Measurements from ENCODE around the gene HOXB5.

HOXB5 gene

GRCh38 chr17:48593126-48593829 lies at the start of gene HOXB5:
HOXB5 (minus strand) TSS chr17:48593779; CDS start chr17:48593682, 97 bp downstream.
- no peak for DNase-seq

GRCh38 chr17:48642843-48643696 lies 49.5 kb upstream of the HOXB5 start:
- no peak for DNase-seq

GRCh38 chr17:48642059-48642842 lies 48.7 kb upstream of the HOXB5 start:
- no peak for DNase-seq

DNA sequence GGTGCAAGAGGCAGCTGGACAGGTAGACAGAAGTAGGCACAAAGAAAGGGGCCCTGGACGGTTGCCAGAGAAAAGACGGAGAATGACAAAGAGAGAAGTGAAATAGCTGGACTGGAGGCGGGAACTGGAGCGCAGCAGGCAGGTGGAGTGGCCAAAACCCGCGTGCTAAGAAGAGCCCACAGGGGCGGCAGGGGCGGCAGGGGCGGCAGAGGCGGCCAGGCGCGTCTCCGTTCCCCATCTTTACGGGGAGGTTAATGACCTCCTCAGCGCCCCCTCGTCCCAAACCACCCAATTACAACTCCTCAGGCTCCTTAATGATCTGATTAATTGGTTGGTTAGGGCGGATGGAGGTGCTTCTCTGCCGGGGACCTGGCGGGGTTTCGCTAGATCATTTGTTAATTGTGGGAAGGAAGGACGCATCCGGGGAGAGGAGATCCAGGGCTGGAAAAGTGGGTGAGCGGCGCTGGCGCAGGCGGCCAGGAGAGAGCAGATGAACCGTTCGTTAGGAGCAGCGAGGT lies 48.0 kb upstream of the HOXB5 start:
- no peak for DNase-seq

DNA sequence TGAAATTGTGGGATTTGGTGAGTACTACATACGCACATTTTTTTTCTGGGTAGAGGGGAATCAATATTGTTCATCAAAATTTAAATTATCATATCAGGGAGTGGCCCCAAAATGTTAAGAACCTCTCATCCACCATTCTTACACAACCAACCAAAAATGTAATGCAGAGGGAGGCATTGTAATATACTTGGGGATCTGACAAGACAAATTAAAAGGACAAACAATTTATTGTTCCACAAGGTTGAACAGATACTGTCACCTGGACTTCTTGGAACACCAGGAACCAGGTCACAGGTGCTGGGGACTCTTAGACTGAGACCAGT lies 47.2 kb upstream of the HOXB5 start:
- DNase-seq = no peak

DNA sequence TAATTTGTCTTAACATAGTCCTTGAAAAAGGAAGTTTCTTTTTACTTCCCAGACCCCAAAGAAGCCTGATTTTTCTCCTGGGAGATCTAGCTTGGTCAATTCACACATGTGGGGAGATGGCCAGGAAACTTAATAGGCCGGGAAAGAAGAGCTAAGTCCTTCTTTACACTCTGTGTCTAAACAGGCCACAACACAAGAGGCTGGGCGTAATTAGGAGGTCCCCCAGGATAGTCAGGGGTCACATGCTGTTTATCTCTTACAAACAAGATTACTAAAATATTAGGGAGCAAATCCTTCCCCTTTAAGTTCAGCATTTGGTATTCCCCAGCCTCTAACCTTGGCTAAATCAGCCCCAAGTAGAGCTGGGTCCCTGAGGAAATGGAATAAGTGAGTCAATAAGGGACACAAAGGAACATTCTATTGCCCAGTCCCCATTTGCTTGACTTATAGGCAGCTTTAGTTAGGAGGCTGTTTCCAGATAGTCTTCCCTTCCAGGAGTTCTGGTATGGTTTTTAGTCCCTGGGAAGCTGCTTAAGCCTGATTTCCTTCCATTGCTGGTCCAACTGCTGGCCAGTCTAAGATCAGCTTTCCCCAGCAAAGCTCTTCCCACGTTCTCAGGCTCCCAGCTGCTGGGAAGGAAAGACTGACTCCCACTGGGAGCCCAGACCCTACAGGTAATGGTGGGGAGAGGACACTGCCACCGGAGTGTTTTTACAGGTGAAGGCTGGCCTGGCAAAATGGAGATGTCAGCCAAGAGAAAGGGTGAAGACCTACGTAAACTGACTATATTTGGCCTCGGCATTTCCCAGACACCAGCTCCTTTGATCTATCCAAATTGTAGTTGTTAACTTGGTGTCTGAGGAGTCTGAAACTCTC lies 46.6 kb upstream of the HOXB5 start:
- no peak for DNase-seq

GRCh38 chr17:48639136-48639535 lies 45.6 kb upstream of the HOXB5 start:
- no peak for DNase-seq

DNA sequence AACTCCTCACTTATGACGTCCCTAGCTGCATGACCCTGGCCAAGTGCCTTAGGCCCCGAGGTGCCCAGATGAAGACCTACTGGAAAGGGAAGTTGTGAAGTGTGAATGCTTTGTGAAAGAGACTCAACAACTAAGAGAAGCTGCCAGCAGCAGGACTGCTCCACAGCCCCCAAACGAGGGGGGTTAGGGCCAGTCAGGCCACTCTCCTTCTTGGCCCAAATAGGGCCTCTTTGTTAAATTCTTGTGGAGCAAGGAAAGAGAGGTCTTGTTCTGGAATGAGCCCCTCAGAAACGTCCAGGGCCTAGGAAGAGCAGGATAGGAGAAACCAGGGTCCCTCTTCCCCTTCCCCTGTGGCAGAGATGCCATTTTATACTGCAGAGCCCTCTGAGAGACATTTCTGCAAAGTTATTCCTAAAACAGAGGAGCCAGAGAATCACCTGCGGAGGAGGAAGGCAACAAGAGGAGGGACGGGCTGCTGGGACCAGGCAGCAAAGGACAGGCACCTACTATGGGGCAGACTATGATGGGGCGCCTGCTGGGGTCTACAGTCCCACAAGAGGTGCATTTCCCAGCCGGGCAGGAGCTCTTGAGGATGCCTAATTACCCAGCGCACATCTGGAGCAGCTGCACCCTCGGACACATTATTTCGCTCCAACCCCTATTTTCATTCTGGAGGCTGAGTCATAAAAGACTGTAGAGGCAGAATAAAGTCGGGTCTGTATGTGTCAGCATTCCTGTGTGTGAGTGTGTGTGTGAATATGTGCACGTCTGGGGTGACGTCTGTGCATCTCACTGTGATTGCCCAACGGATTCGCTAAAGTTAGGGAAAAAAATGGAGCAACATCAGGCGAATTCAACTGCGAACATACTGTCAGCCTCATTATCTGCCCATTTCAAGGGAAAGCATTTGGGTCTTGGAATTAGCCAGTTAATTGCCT lies 44.0 kb upstream of the HOXB5 start:
- DNase-seq = no peak

DNA sequence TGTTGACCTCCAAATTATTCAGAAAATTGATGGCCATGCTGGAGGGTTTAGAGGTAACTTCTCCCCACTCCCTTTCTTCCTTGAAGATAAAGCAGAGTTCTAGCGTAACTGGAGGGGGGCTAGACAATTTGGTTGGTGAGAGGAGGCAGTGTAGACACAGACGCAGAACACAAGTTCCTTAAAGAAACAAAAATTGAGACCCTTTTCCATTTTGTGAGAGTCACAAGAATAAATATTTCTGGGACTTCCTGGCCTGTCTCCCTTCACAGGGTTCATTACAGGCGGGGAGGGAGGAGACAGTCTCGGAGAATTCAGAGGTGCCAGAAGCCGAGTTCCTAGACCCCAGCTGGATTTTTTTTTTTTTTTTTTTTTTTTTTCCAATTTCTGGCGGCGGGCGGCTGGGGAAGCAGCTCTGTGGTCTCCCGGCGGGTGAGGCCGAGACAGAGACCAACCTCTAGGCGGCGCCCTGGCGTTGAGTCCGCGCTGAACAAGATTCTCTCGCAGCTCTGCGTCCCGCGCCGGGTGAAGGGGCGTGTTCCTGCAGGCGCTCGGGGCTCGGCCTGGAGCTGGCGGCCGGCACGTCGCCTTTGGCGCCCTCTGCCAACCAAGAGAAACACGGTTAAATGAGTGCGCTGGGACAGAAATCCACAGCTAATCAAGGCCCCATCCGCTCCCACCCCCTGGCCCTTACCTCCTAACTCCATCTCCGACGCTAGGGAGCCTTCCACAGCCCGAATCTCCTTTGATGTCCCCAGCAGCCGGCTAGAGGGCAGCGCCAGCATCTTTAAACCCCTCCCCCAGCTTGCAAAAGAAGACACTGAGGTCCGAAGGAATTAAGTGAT lies 42.8 kb upstream of the HOXB5 start:
- DNase-seq = no peak

DNA sequence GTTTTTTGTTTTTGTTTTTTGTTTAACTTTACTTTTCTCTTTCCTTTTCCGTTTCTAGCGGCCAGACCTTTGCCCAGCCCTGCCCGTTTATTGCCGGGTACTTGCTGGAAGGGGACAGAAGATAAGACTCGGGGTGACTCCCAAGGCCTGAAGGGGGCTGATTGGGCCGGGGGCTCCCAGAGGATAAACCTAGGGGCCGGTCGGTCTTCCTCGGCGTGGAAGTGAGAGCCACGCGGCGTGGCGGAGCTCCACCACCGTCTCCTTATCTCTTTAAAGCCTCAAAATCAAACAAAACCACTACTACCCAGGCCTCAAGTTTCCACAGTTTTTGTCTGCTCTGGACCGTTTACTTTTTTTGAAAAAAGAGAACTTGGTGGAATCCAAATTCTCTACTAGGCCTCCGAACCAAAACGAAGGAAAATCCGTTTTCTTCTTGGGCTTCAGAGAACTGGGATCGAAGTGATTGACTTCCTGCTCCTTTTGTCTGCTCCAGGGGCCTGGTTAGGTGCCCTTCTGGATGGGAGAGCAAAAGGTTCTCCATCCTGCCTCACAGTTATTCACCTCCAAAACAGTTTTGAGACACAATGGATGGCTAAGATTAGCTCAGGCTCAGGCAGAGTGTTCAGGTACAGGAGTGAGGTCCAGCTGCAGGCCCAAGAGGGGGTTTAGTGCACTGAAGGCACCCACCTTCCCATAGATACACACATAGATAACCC lies 41.1 kb upstream of the HOXB5 start:
- DNase-seq = no peak

- DNase-seq = no peak
Observed at GRCh38 chr17:48633266-48633677, 39.7 kb upstream of the HOXB5 start.

DNA sequence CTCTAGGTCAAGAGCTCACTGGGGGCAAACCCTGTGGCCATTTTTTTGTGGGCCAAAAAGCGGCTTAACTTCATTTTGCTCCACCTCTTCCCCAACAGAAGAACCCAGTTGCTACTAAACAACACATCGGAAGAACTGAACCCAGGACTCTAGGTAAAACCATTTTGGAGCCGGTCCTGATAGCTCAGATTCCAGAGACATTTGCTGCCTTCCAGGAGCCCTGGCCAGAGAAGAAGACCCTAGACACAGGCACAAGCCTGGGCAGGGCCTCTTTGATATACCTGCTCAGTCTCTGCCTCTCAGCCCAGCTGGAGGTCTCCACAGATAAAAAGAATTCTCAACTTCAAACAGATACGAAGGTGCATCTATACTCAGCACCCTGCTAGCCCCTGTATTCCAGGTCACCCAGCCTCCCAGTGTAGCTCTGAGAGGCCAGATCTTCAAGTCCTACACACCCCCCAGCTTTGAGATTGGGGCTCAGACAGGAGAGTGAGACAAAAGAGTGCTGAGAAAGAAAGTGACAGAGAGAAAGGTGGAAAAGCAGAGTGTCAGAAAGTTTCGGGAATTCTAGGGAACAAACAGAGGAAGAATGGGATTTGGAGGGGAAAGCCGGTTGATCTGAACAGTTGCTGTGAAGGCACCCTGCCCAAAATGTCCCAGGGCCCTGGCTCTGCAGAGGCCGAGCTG lies 39.1 kb upstream of the HOXB5 start:
- no peak for DNase-seq

DNA sequence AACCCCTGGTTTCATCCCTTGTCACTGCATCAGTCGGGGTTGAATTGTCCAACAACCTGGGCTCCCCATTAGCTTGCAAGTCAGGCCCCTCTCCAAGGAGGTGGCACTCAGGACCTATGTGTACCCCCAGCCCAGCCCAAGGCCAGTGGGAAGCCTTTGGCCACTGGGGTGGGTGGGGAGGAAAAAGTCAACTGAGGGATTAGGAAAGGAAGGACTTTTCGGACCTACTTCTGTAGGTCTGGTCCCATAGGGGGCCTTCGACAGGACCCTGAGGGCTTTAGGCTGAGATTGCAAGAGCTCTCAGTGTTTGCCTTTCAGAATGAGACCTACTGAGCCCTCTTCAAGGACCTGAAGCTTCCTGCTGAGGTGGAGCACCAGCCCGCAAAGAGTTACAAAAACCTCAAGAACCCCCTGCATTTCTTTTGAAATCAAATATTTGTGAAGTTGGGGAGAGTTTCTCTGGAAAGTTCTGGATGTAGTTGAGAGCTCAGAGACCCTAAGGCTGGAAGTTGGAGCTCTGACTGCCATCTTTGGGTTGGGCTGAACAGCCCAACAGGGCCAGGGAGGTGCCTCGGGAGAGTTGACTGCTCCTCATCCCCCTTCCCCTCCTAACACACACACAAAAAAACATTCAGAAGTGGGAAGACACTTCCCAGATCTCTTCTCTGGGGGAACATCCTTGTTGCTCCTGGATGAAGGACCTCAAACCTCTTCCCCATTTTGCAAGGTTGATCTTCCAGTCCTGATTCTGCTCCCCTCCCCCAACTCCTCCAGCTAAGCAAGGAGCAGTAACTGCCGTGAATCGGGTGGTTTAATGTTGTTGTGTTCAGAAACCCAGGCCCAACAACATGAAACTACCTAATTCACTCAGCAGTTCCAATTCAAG lies 38.4 kb upstream of the HOXB5 start:
- no peak for DNase-seq

DNA sequence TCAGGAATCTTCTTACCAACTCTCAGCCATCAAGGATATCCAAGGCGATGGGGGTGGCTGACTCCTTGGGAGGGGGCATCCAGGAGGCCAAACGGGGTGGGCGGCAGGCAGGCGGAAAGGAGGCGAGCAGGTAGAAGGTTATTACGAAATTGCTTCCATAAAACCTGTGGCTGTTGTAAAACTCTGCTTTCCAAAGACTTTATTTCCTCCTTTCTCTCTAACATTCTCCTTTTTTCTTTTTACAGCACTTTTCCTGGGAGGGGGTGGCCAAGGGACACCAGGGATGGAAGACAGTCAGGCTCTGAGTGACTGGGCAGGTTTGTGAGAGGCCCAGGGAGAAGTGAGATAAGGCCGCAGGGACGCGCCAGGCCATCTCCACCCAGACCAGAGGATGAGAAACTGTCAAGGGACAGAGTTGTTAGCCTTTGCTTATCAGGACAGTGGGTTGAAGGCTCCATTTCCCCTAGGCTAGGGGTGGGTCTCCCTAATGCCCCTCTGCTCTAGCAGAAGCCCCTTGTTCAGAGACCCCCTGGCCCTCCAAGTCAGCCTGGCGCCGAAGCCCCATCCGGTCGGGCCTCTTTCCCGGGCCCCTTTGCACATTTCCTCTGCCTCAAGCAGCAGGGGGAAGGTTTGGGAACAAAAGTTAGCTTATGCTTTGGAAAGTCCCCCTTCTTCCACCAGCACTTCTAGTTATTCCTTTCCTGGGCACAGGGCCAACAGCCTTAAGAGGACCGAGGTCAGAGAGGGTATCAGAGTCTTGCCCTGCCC lies 37.5 kb upstream of the HOXB5 start:
- no peak for DNase-seq

GRCh38 chr17:48630009-48630924 lies 36.7 kb upstream of the HOXB5 start:
- no peak for DNase-seq

GRCh38 chr17:48629411-48629759 lies 35.8 kb upstream of the HOXB5 start:
- no peak for DNase-seq

Data from NCI-H524 treated with DMSO at 0.1 percent for 48 hours (cell line).